ENCODE results near the gene RABGAP1L. TPM values are rescaled to one million over a fixed set of nuclear protein-coding genes. Genes with fewer than 3 reads are reported as not detected.
"Not testable (repeated sequence)": the region's sequence is repeated elsewhere in the genome, so short reads cannot be mapped to it uniquely, and the experiment has no call there.

RABGAP1L gene
- total RNA-seq, 2 donors from 2014 or later = 37.9 to 59.8 TPM

GRCh38 chr1:174884566-174884965 lies 725.2 kb downstream of the RABGAP1L start:
- no peaks in the 10 kb centered on the region for H3K27me3 ChIP-seq (replicated peaks; ENCODE audit: insufficient read depth)
- no peak overlapping the region for H3K27ac ChIP-seq
- H3K4me3 ChIP-seq = no peak overlapping the region
- no peak for DNase-seq (ENCODE audit: low spot score)
- no peak for ATAC-seq (ENCODE audit: insufficient number of reproducible peaks, low FRiP score, low read depth)
- H3K4me1 ChIP-seq (ENCODE audit: control insufficient read depth in 1 of 2, low read depth in 2 of 2) = peaks cover 0 to 7% of the 10 kb centered on the region in 2 donors
- TF ChIP-seq CTCF (IDR thresholded peaks at IDR 0.05) = no peak
- no peaks in the 10 kb centered on the region for H3K36me3 ChIP-seq
- H3K9me3 ChIP-seq = no peaks in the 10 kb centered on the region

GRCh38 chr1:174890024-174890423 lies 730.7 kb downstream of the RABGAP1L start:
- no peak overlapping the region for H3K27ac ChIP-seq
- H3K36me3 ChIP-seq = no peaks in the 10 kb centered on the region
- no peaks in the 10 kb centered on the region for H3K4me1 ChIP-seq (ENCODE audit: control insufficient read depth in 1 of 2, low read depth in 2 of 2)
- no peak for ATAC-seq (ENCODE audit: insufficient number of reproducible peaks, low FRiP score, low read depth)
- H3K27me3 ChIP-seq (replicated peaks; ENCODE audit: insufficient read depth) = no peaks in the 10 kb centered on the region
- no peak overlapping the region for H3K4me3 ChIP-seq
- no peaks in the 10 kb centered on the region for H3K9me3 ChIP-seq
- no peak for TF ChIP-seq CTCF (IDR thresholded peaks at IDR 0.05)
- no peak for DNase-seq (ENCODE audit: low spot score)

- Histone ChIP-seq H3K4me3 (no peak overlapping the region), H3K27me3 (replicated peaks; ENCODE audit: insufficient read depth) (no peaks in the 10 kb centered on the region), H3K4me1 (ENCODE audit: control insufficient read depth in 1 of 2, low read depth in 2 of 2) (no peaks in the 10 kb centered on the region), H3K9me3 (no peaks in the 10 kb centered on the region), H3K36me3 (no peaks in the 10 kb centered on the region), H3K27ac (no peak overlapping the region)
- TF ChIP-seq CTCF (IDR thresholded peaks at IDR 0.05) = no peak
- ATAC-seq (ENCODE audit: insufficient number of reproducible peaks, low FRiP score, low read depth) (no peak), DNase-seq (ENCODE audit: low spot score) (no peak)
These were observed 732.7 kb downstream of the RABGAP1L start for GRCh38 chr1:174892016-174892415.

- no peak overlapping the region for H3K4me3 ChIP-seq
- ATAC-seq (ENCODE audit: insufficient number of reproducible peaks, low FRiP score, low read depth) (no peak), DNase-seq (ENCODE audit: low spot score) (no peak)
- no peaks in the 10 kb centered on the region for H3K27me3 ChIP-seq (replicated peaks; ENCODE audit: insufficient read depth)
- H3K27ac ChIP-seq = no peak overlapping the region
- H3K36me3 ChIP-seq = no peaks in the 10 kb centered on the region
- no peaks in the 10 kb centered on the region for H3K9me3 ChIP-seq
- TF ChIP-seq CTCF (IDR thresholded peaks at IDR 0.05) = no peak
- no peaks in the 10 kb centered on the region for H3K4me1 ChIP-seq (ENCODE audit: control insufficient read depth in 1 of 2, low read depth in 2 of 2)
These were observed 734.9 kb downstream of the RABGAP1L start for GRCh38 chr1:174894117-174894762.

GRCh38 chr1:174895610-174896009 lies 736.3 kb downstream of the RABGAP1L start:
- H3K4me1 ChIP-seq (ENCODE audit: control insufficient read depth in 1 of 2, low read depth in 2 of 2); H3K27me3 ChIP-seq (replicated peaks; ENCODE audit: insufficient read depth); ATAC-seq (ENCODE audit: insufficient number of reproducible peaks, low FRiP score, low read depth); H3K9me3 ChIP-seq; H3K36me3 ChIP-seq; H3K4me3 ChIP-seq; H3K27ac ChIP-seq; DNase-seq (ENCODE audit: low spot score): not testable (repeated sequence)

Measured in thoracic aorta (tissue), 2 donors.